GM23338 (cell line): ENCODE measurements around the gene DOK7. TPM values are rescaled to one million over a fixed set of nuclear protein-coding genes. Genes with fewer than 3 reads are reported as not detected.

Experiments
- ATAC-seq: fragments of 200-7000 bp; cut with Tn5 transposase; 3 replicates; pipeline ENCODE4 v1.9.1; 2020
- DNase-seq: peaks from one replicate; pipeline ENCODE4 v3.0.0-alpha.2; 2015; ENCODE audit warnings: low spot score
- H2AFZ ChIP-seq: fragments of 200-600 bp; sonication (generic); 2 replicates; pipeline ENCODE4 v1.8.0; 2016; ENCODE audit warnings: antibody characterized with exemption, mild to moderate bottlenecking, moderate library complexity
- H3F3A ChIP-seq: fragments of 200-600 bp; sonication (generic); replicated peaks from 2 replicates; pipeline ENCODE4 v1.8.0; 2017; ENCODE audit warnings: antibody characterized with exemption, mixed run types, low read depth
- H3K27ac ChIP-seq: fragments of 200-600 bp; sonication (generic); 2 replicates; pipeline ENCODE4 v1.6.1; 2016; ENCODE audit warnings: low read depth
- H3K27me3 ChIP-seq: fragments of 200-600 bp; sonication (generic); 2 replicates; pipeline ENCODE4 v1.8.0; 2016; ENCODE audit warnings: mild to moderate bottlenecking, mixed run types, moderate library complexity; ENCODE audit not compliant: insufficient read depth
- H3K36me3 ChIP-seq: fragments of 200-600 bp; sonication (generic); 2 replicates; pipeline ENCODE4 v1.8.0; 2016; ENCODE audit warnings: mild to moderate bottlenecking; ENCODE audit not compliant: insufficient read depth
- H3K4me1 ChIP-seq: fragments of 200-600 bp; sonication (generic); 2 replicates; pipeline ENCODE4 v1.8.0; 2016; ENCODE audit warnings: mild to moderate bottlenecking, moderate library complexity; ENCODE audit not compliant: insufficient read depth
- H3K4me2 ChIP-seq: fragments of 200-600 bp; sonication (generic); 2 replicates; pipeline ENCODE4 v1.7.1; 2017; ENCODE audit warnings: mixed run types
- H3K4me3 ChIP-seq: fragments of 200-600 bp; sonication (generic); 2 replicates; pipeline ENCODE4 v1.6.1; 2016; ENCODE audit warnings: mixed run types
- H3K79me2 ChIP-seq: fragments of 200-600 bp; sonication (generic); replicated peaks from 2 replicates; pipeline ENCODE4 v1.8.0; 2017; ENCODE audit warnings: mild to moderate bottlenecking; ENCODE audit not compliant: insufficient read depth
- H3K9me2 ChIP-seq: fragments of 200-600 bp; sonication (generic); 2 replicates; pipeline ENCODE4 v1.8.0; 2017; ENCODE audit not compliant: insufficient read depth
- H4K20me1 ChIP-seq: fragments of 200-600 bp; sonication (generic); replicated peaks from 2 replicates; pipeline ENCODE4 v1.8.0; 2017; ENCODE audit warnings: mild to moderate bottlenecking; ENCODE audit not compliant: insufficient read depth
- H3K27ac Mint-ChIP-seq: 2 replicates; pipeline ENCODE4 v1.8.0; 2020; ENCODE audit warnings: inconsistent platforms, mild to moderate bottlenecking, moderate library complexity, mixed read lengths
- H3K27me3 Mint-ChIP-seq: 3 replicates; pipeline ENCODE4 v1.8.0; 2022; ENCODE audit warnings: low read depth, mild to moderate bottlenecking, moderate library complexity, mixed read lengths, inconsistent platforms; ENCODE audit not compliant: insufficient read depth, poor library complexity
- H3K36me3 Mint-ChIP-seq: 3 replicates; pipeline ENCODE4 v1.8.0; 2021; ENCODE audit warnings: low read depth, mild to moderate bottlenecking, inconsistent platforms, moderate library complexity, mixed read lengths
- H3K4me1 Mint-ChIP-seq: 3 replicates; pipeline ENCODE4 v1.8.0; 2020; ENCODE audit warnings: mild to moderate bottlenecking, inconsistent platforms, mixed read lengths
- H3K4me3 Mint-ChIP-seq: 3 replicates; pipeline ENCODE4 v1.8.0; 2021; ENCODE audit warnings: moderate library complexity, mild to moderate bottlenecking, inconsistent platforms, mixed read lengths
- H3K9me3 Mint-ChIP-seq: 3 replicates; pipeline ENCODE4 v1.8.0; 2020; ENCODE audit warnings: moderate library complexity, mild to moderate bottlenecking, inconsistent platforms, mixed read lengths
- CREB1 ChIP-seq: fragments of 250-450 bp; sonication (Bioruptor Pico); IDR thresholded peaks from 2 replicates; pipeline ENCODE4 v1.5.0; 2020; ENCODE audit warnings: low read depth, mild to moderate bottlenecking, moderate library complexity
- CTCF ChIP-seq, 2 experiments: fragments of 200-600 bp in 1 of 2; sonication (generic) in 1 of 2; conservative IDR thresholded peaks; 2 replicates each; pipeline versions ENCODE4 v1.5.1 to v1.6.1; 2016 to 2017; ENCODE audit warnings: antibody characterized with exemption in 2 of 2, low read depth in 2 of 2, mild to moderate bottlenecking in 2 of 2, moderate library complexity in 1 of 2
- EZH2phosphoT487 ChIP-seq: fragments of 200-600 bp; sonication (generic); IDR thresholded peaks from one replicate; pipeline ENCODE4 v1.8.1; 2018; ENCODE audit warnings: antibody characterized with exemption; ENCODE audit not compliant: unreplicated experiment
- JUNB ChIP-seq: IDR thresholded peaks from one replicate; pipeline ENCODE4 v1.6.1; 2016; ENCODE audit warnings: antibody characterized with exemption; ENCODE audit not compliant: unreplicated experiment
- NANOG ChIP-seq: IDR thresholded peaks from 2 replicates; pipeline ENCODE4 v1.6.1; 2016; ENCODE audit warnings: antibody characterized with exemption, borderline replicate concordance
- POLR2AphosphoS5 ChIP-seq: IDR thresholded peaks from 2 replicates; pipeline ENCODE4 v1.6.1; 2016; ENCODE audit warnings: antibody characterized with exemption, low read depth
- ZNF114 ChIP-seq: fragments of 250-450 bp; sonication (Bioruptor Pico); IDR thresholded peaks from 2 replicates; pipeline ENCODE4 v1.5.0; 2020; ENCODE audit warnings: mild to moderate bottlenecking, moderate library complexity
- ZNF331 ChIP-seq: fragments of 250-450 bp; sonication (Bioruptor Pico); IDR thresholded peaks from 2 replicates; pipeline ENCODE4 v1.5.0; 2020; ENCODE audit warnings: low read depth, mild to moderate bottlenecking, moderate library complexity
- polyA plus RNA-seq: library from polyadenylated mRNA; unstranded; fragments of >200 nt; fragmentation: Nextera tagmentation; extraction: Ambion mirVana; gene quantifications from 2 replicates; pipeline ENCODE4 v1.2.1, GENCODE V29; 2016
- total RNA-seq: library from RNA; depleted of rRNA; stranded (reverse); fragments of >200 nt; shearing (Covaris generic); gene quantifications from 2 replicates; pipeline ENCODE4 v1.2.3, GENCODE V29; 2014
- TF ChIP-seq, protein P1 (sequence below): fragments of 250-450 bp; sonication (Bioruptor Pico); IDR thresholded peaks from 2 replicates; pipeline ENCODE4 v1.5.0; 2020; ENCODE audit warnings: mild to moderate bottlenecking, moderate library complexity

The DOK7 gene
- total and polyA plus RNA-seq, 2 experiments from 2014 or later, result 0.34 to 0.52 TPM

DNA sequence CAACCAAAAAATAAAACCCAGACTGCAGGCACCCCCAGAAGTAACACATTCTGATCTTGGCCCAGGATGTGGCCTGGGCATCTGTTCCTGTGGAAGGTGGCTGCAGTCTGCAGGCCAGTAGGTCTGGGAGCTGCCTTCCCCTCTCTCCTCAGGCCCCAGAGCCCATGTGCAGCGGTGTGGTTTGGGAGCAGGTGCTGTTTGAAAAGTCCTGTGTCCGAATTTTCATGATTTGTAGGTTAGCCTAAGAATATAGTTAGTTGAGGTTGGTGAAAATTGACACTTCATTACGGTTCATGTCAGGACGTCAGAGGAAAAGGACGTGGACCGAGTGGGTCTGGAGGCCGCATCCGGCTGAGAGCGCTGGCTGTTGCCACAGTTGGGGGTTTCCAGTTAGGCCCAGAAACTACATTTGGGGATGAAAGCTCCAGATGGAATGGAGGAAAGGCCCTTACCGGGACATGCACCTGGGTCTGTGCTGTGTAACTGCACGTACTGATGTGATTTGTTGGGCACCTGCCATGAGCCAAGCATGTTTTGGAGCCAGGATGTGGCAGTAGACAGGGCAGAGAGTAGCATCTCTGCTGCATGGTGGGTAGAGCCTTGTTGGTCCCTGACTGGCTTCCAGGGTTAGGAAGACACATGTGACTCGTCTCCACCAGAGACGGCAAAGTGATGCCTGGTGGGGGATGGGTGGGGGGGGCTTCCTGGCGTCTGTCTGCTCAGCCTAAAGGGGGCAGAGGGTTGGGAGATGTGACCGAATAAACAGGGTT is 43.1 kb upstream of the DOK7 start (continued):
- TF ChIP-seq CREB1 (no peak), ZNF114 (no peak), NANOG (no peak), JUNB (no peak)
- TF ChIP-seq, protein P1, sequence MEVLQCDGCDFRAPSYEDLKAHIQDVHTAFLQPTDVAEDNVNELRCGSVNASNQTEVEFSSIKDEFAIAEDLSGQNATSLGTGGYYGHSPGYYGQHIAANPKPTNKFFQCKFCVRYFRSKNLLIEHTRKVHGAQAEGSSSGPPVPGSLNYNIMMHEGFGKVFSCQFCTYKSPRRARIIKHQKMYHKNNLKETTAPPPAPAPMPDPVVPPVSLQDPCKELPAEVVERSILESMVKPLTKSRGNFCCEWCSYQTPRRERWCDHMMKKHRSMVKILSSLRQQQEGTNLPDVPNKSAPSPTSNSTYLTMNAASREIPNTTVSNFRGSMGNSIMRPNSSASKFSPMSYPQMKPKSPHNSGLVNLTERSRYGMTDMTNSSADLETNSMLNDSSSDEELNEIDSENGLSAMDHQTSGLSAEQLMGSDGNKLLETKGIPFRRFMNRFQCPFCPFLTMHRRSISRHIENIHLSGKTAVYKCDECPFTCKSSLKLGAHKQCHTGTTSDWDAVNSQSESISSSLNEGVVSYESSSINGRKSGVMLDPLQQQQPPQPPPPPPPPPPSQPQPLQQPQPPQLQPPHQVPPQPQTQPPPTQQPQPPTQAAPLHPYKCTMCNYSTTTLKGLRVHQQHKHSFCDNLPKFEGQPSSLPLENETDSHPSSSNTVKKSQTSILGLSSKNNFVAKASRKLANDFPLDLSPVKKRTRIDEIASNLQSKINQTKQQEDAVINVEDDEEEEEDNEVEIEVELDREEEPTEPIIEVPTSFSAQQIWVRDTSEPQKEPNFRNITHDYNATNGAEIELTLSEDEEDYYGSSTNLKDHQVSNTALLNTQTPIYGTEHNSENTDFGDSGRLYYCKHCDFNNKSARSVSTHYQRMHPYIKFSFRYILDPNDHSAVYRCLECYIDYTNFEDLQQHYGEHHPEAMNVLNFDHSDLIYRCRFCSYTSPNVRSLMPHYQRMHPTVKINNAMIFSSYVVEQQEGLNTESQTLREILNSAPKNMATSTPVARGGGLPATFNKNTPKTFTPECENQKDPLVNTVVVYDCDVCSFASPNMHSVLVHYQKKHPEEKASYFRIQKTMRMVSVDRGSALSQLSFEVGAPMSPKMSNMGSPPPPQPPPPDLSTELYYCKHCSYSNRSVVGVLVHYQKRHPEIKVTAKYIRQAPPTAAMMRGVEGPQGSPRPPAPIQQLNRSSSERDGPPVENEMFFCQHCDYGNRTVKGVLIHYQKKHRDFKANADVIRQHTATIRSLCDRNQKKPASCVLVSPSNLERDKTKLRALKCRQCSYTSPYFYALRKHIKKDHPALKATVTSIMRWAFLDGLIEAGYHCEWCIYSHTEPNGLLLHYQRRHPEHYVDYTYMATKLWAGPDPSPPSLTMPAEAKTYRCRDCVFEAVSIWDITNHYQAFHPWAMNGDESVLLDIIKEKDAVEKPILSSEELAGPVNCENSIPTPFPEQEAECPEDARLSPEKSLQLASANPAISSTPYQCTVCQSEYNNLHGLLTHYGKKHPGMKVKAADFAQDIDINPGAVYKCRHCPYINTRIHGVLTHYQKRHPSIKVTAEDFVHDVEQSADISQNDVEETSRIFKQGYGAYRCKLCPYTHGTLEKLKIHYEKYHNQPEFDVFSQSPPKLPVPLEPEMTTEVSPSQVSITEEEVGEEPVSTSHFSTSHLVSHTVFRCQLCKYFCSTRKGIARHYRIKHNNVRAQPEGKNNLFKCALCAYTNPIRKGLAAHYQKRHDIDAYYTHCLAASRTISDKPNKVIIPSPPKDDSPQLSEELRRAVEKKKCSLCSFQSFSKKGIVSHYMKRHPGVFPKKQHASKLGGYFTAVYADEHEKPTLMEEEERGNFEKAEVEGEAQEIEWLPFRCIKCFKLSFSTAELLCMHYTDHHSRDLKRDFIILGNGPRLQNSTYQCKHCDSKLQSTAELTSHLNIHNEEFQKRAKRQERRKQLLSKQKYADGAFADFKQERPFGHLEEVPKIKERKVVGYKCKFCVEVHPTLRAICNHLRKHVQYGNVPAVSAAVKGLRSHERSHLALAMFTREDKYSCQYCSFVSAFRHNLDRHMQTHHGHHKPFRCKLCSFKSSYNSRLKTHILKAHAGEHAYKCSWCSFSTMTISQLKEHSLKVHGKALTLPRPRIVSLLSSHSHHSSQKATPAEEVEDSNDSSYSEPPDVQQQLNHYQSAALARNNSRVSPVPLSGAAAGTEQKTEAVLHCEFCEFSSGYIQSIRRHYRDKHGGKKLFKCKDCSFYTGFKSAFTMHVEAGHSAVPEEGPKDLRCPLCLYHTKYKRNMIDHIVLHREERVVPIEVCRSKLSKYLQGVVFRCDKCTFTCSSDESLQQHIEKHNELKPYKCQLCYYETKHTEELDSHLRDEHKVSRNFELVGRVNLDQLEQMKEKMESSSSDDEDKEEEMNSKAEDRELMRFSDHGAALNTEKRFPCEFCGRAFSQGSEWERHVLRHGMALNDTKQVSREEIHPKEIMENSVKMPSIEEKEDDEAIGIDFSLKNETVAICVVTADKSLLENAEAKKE (CRISPR knock-in tag), result no peak

DNA sequence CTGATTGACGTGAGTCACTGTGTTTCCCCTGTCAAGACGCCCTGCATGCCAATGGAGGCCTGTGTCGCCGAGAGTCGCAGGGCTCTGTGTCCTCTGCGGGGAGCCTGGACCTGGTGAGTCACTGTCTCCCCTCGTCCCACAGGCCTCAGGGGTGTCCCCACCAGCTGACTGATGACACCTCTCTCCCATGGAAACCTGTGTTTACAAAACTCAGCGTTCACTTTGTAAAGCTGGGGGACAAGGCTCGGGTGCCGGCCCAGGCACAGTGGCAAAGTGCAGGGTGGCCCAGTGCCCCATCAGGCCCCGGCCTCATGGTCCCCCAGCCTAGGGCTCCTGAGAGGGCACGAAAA is 42.5 kb upstream of the DOK7 start:
- DNase-seq (no peak), ATAC-seq (no peak)
- Mint-ChIP-seq H3K4me1 (peaks cover 4% of the 10 kb centered on the region; the same call in 1 of the 3 replicates), H3K27me3 (peaks cover 19% of the 10 kb centered on the region), H3K4me3 (no peak overlapping the region), H3K9me3 (no peaks in the 10 kb centered on the region), H3K36me3 (no peaks in the 10 kb centered on the region), H3K27ac (no peak overlapping the region)
- Histone ChIP-seq H3K9me2 (no peaks in the 10 kb centered on the region), H3K27me3 (no peaks in the 10 kb centered on the region), H3K4me1 (no peaks in the 10 kb centered on the region), H3K27ac (no peak overlapping the region), H3K36me3 (no peaks in the 10 kb centered on the region), H3F3A (no peaks in the 10 kb centered on the region), H4K20me1 (no peaks in the 10 kb centered on the region), H2AFZ (no peak overlapping the region), H3K4me3 (no peak overlapping the region), H3K4me2 (no peak overlapping the region), H3K79me2 (no peaks in the 10 kb centered on the region)
- TF ChIP-seq CTCF (conservative IDR thresholded peaks at IDR 0.05; ENCODE audit: low read depth in 2 of 2), result no peak
- no peak for TF ChIP-seq ZNF331 (CRISPR knock-in tag)
- no peak for TF ChIP-seq POLR2AphosphoS5
- TF ChIP-seq EZH2phosphoT487, result no peak
- TF ChIP-seq CREB1, result no peak
